Neuron (in vitro differentiated cells): ENCODE data around the gene CX3CL1.

Experiments
- H2AFZ ChIP-seq: one replicate; pipeline ENCODE4 v1.6.1; 2013; ENCODE audit warnings: low read depth, mild to moderate bottlenecking, inconsistent platforms, low read length, moderate library complexity
- H3K27me3 ChIP-seq: one replicate; pipeline ENCODE4 v1.6.1; 2013; ENCODE audit warnings: low read length; ENCODE audit not compliant: insufficient read depth
- H3K36me3 ChIP-seq: one replicate; pipeline ENCODE4 v1.6.1; 2013; ENCODE audit warnings: low read length; ENCODE audit not compliant: insufficient read depth
- H3K4me1 ChIP-seq: one replicate; pipeline ENCODE4 v1.6.1; 2013; ENCODE audit warnings: low read length; ENCODE audit not compliant: insufficient read depth
- H3K4me3 ChIP-seq: 2 replicates; pipeline ENCODE4 v1.5.1; 2013; ENCODE audit warnings: mild to moderate bottlenecking, low read length, moderate library complexity
- H3K9me3 ChIP-seq: one replicate; pipeline ENCODE4 v1.6.1; 2013; ENCODE audit warnings: low read length

Gene CX3CL1

DNA sequence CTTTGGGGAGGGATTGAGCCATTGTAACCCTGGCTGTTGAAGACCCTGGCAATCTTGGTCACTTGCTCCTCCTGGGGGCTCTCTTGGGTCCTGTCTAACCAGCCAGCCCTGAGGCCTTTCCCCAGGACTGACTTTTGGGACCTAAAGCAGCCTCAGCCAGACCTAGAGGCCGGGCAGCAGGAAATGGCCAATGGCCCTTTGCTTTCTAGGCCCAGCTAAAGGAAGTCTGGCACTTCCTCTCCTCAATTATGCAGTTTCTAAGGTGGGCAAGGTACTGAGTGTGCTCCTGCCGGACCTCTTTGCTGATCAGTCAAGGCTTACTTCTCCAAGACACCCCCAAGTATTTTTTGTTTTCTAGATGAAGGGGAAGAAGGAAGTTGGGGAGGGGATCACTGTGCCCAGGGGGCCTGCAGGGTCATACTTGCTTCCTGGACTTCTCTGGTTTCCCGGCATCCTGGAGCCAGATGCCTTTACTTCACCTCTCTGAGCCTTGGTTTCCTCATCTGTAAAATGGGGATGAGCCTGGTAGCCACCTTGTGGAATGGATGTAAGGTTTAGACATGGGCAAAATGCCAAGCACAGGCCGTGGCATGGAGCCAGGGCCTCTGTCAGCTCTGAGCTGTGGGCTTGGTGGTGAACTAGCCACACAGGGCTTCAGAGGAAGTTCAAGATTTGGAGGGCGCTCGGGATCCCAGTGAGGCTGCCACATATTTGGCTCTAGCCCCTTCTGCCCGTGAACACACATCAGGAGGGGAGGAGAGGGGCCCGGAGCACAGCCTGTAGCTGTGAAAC is 8.6 kb downstream of the CX3CL1 start:
- Histone ChIP-seq H3K36me3 (no peaks in the 10 kb centered on the region), H3K4me1 (no peaks in the 10 kb centered on the region), H3K9me3 (no peaks in the 10 kb centered on the region), H3K4me3 (no peak overlapping the region), H3K27me3 (no peaks in the 10 kb centered on the region), H2AFZ (no peak overlapping the region)

DNA sequence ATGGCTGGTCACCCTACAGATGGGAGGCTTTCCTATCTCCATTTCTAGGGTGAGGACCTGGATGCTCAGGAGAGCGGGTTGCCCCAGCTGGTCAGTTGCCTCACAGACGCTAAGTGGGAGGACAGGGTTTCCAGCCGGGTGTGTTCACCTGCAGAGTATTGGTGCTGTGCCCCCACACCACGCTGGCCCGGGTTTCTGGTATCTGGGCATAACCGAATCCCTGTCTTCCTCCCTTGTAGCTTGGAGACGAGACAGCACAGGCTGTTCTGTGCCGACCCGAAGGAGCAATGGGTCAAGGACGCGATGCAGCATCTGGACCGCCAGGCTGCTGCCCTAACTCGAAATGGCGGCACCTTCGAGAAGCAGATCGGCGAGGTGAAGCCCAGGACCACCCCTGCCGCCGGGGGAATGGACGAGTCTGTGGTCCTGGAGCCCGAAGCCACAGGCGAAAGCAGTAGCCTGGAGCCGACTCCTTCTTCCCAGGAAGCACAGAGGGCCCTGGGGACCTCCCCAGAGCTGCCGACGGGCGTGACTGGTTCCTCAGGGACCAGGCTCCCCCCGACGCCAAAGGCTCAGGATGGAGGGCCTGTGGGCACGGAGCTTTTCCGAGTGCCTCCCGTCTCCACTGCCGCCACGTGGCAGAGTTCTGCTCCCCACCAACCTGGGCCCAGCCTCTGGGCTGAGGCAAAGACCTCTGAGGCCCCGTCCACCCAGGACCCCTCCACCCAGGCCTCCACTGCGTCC is 9.7 kb downstream of the CX3CL1 start:
- no peak overlapping the region for H3K4me3 ChIP-seq
- H3K9me3 ChIP-seq: no peaks in the 10 kb centered on the region
- no peak overlapping the region for H2AFZ ChIP-seq
- no peaks in the 10 kb centered on the region for H3K36me3 ChIP-seq
- no peaks in the 10 kb centered on the region for H3K27me3 ChIP-seq
- no peaks in the 10 kb centered on the region for H3K4me1 ChIP-seq

DNA sequence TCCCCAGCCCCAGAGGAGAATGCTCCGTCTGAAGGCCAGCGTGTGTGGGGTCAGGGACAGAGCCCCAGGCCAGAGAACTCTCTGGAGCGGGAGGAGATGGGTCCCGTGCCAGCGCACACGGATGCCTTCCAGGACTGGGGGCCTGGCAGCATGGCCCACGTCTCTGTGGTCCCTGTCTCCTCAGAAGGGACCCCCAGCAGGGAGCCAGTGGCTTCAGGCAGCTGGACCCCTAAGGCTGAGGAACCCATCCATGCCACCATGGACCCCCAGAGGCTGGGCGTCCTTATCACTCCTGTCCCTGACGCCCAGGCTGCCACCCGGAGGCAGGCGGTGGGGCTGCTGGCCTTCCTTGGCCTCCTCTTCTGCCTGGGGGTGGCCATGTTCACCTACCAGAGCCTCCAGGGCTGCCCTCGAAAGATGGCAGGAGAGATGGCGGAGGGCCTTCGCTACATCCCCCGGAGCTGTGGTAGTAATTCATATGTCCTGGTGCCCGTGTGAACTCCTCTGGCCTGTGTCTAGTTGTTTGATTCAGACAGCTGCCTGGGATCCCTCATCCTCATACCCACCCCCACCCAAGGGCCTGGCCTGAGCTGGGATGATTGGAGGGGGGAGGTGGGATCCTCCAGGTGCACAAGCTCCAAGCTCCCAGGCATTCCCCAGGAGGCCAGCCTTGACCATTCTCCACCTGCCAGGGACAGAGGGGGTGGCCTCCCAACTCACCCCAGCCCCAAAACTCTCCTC is 10.4 kb downstream of the CX3CL1 start:
- Histone ChIP-seq H3K4me1 (no peaks in the 10 kb centered on the region), H3K9me3 (no peaks in the 10 kb centered on the region), H2AFZ (no peak overlapping the region), H3K27me3 (no peaks in the 10 kb centered on the region), H3K4me3 (no peak overlapping the region), H3K36me3 (no peaks in the 10 kb centered on the region)

DNA sequence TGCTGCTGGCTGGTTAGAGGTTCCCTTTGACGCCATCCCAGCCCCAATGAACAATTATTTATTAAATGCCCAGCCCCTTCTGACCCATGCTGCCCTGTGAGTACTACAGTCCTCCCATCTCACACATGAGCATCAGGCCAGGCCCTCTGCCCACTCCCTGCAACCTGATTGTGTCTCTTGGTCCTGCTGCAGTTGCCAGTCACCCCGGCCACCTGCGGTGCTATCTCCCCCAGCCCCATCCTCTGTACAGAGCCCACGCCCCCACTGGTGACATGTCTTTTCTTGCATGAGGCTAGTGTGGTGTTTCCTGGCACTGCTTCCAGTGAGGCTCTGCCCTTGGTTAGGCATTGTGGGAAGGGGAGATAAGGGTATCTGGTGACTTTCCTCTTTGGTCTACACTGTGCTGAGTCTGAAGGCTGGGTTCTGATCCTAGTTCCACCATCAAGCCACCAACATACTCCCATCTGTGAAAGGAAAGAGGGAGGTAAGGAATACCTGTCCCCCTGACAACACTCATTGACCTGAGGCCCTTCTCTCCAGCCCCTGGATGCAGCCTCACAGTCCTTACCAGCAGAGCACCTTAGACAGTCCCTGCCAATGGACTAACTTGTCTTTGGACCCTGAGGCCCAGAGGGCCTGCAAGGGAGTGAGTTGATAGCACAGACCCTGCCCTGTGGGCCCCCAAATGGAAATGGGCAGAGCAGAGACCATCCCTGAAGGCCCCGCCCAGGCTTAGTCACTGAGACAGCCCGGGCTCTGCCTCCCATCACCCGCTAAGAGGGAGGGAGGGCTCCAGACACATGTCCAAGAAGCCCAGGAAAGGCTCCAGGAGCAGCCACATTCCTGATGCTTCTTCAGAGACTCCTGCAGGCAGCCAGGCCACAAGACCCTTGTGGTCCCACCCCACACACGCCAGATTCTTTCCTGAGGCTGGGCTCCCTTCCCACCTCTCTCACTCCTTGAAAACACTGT is 11.3 kb downstream of the CX3CL1 start:
- Histone ChIP-seq H2AFZ (no peak overlapping the region), H3K4me1 (no peaks in the 10 kb centered on the region), H3K4me3 (no peak overlapping the region), H3K27me3 (no peaks in the 10 kb centered on the region), H3K36me3 (no peaks in the 10 kb centered on the region), H3K9me3 (no peaks in the 10 kb centered on the region)

DNA sequence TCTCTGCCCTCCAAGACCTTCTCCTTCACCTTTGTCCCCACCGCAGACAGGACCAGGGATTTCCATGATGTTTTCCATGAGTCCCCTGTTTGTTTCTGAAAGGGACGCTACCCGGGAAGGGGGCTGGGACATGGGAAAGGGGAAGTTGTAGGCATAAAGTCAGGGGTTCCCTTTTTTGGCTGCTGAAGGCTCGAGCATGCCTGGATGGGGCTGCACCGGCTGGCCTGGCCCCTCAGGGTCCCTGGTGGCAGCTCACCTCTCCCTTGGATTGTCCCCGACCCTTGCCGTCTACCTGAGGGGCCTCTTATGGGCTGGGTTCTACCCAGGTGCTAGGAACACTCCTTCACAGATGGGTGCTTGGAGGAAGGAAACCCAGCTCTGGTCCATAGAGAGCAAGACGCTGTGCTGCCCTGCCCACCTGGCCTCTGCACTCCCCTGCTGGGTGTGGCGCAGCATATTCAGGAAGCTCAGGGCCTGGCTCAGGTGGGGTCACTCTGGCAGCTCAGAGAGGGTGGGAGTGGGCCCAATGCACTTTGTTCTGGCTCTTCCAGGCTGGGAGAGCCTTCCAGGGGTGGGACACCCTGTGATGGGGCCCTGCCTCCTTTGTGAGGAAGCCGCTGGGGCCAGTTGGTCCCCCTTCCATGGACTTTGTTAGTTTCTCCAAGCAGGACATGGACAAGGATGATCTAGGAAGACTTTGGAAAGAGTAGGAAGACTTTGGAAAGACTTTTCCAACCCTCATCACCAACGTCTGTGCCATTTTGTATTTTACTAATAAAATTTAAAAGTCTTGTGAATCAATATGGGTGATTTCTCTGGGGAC is 12.2 kb downstream of the CX3CL1 start:
- no peak overlapping the region for H3K4me3 ChIP-seq
- H3K36me3 ChIP-seq: no peaks in the 10 kb centered on the region
- H3K9me3 ChIP-seq: no peaks in the 10 kb centered on the region
- H3K27me3 ChIP-seq: no peaks in the 10 kb centered on the region
- no peak overlapping the region for H2AFZ ChIP-seq
- H3K4me1 ChIP-seq: no peaks in the 10 kb centered on the region

DNA sequence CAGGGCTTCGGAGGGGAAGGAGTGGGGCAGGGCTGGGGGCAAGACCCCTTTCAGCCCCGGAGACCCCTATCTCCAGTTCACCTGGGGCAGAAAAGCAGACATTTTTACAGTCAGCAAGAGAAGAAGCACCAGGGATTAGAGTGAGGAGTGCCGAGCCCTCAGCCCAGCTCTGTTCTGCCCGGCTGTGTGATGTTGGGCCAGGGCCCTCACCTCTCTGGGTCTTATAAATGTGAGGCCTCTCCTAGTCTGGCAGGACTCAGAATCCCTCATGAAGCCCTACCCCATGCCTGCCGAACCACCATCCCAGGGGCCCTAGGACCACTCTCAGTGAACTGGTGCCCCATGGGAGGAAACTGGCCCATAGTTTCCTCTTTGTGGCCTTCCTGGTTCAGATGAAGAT is 12.8 kb downstream of the CX3CL1 start:
- no peak overlapping the region for H2AFZ ChIP-seq
- no peaks in the 10 kb centered on the region for H3K9me3 ChIP-seq
- H3K36me3 ChIP-seq: no peaks in the 10 kb centered on the region
- H3K4me3 ChIP-seq: no peak overlapping the region
- no peaks in the 10 kb centered on the region for H3K27me3 ChIP-seq
- no peaks in the 10 kb centered on the region for H3K4me1 ChIP-seq

DNA sequence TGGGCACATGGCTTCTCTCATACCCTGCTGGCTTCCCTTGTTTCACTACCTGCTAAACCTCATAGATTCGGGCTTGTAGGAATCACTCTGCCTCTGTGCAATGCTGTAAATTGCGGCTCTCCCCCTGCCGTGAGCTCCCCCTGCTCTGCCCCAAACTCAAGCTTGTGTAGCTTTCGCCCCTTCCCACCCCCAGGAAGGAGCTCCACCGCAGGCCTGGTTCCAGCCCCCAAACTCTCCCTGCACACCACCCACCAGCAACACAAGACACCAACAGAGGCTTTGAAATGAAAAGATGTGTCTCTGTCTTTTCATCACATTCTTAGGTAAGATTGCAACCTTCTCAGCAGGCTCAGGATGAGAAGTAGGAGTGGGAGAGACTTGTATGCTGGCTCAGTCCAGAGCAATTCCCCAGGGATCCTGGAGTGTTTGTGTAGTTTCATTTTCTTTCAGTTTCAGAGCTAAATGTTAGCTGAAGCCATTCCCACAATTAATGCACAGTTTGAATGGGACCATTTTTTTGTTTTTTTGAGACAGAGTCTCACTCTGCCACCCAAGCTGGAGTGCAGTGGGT is 14.2 kb downstream of the CX3CL1 start:
- Histone ChIP-seq H3K4me1 (no peaks in the 10 kb centered on the region), H3K9me3 (no peaks in the 10 kb centered on the region), H3K4me3 (no peak overlapping the region), H2AFZ (no peak overlapping the region), H3K36me3 (no peaks in the 10 kb centered on the region), H3K27me3 (no peaks in the 10 kb centered on the region)

DNA sequence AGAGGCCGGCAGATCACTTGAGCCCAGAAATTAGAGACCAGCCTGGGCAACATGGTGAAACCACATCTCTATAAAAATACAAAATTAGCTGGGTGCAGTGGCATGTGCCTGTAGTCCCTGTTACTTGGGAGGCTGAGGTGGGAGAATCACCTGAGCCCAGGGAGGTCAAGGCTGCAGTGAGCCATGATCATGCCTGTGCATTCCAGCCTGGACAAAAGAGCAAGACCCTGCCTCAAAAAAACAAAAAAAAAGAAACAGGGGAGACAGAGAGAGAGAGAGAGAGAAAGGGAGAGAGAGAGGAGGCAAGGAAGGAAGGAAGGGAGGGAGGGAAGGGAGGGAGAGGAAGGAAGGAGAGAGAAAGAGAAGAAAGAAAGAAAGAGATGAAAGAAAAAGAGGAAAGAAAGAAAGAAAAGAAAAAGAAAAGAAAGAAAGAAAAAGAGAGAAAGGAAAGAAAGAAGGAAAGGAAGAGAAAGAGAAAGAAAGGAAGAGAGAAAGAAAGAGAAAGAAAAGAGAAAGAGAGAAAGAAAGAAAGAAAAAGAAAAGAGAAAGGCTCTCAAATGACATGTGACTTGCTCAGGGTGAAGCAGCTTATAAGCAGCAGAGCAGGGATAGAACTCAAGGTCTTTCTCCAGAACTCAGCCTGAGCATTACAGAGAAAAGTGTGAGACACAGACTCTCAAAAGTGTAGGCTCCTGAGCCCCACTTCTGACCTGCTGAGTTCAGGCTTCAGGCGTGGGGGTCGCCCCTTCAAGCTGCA is 15.5 kb downstream of the CX3CL1 start:
- no peaks in the 10 kb centered on the region for H3K36me3 ChIP-seq
- no peak overlapping the region for H2AFZ ChIP-seq
- H3K9me3 ChIP-seq: no peaks in the 10 kb centered on the region
- no peak overlapping the region for H3K4me3 ChIP-seq
- no peaks in the 10 kb centered on the region for H3K27me3 ChIP-seq
- no peaks in the 10 kb centered on the region for H3K4me1 ChIP-seq

DNA sequence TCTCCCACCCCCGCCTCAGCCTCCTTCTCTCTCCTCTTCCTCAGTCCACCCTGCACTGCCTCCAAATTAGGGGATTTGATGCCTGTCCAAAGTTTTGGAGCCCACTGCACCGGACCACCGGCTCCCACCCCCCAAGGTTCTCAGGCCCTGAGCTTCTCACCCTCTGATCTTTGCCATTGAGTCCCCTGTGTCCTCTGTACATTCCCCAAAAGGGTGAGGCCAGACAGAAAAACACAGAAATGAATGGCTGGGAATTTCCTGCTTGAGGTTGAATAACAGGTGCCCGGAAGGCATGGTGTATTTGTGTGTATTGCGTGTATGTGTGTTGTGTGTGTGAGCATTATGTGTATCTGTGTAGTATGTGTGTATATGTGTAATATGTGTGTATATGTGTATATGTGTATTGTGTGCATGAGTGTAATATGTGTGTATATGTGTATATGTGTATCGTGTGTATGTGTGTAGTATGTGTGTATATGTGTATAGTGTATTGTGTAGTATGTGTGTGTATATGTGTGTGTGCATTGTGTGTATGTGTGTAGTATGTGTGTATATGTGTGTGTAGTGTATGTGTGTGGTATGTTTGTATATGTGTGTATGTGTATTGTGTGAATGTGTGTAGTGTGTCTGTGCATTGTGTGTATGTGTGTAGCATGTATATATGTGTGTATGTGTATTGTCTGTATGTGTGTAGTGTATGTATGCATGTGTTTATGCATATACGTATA is 16.2 kb downstream of the CX3CL1 start:
- Histone ChIP-seq H3K36me3 (no peaks in the 10 kb centered on the region), H3K4me3 (no peak overlapping the region), H3K9me3 (no peaks in the 10 kb centered on the region), H3K27me3 (no peaks in the 10 kb centered on the region), H2AFZ (no peak overlapping the region), H3K4me1 (no peaks in the 10 kb centered on the region)

DNA sequence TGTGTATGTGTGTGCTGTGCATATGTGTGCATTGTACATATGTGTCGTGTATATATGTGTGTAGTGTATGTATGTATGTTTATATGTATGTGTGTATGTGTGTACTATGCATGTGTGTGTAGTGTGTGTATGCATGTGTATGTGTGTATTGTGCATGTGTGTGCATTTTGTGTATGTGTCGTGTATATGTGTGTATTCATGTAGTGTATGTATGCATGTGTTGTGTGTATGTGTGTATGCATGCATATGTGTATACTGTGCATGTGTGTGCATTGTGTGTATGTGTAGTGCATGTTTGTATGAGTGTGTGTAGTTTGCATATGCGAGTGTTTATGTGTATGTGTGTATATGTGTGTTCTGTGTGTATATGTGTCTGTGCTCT is 16.8 kb downstream of the CX3CL1 start:
- Histone ChIP-seq H3K36me3 (no peaks in the 10 kb centered on the region), H2AFZ (no peak overlapping the region), H3K4me1 (no peaks in the 10 kb centered on the region), H3K9me3 (no peaks in the 10 kb centered on the region), H3K4me3 (no peak overlapping the region), H3K27me3 (no peaks in the 10 kb centered on the region)
